ENCODE measurements around the gene TMEM37.

The TMEM37 gene

DNA sequence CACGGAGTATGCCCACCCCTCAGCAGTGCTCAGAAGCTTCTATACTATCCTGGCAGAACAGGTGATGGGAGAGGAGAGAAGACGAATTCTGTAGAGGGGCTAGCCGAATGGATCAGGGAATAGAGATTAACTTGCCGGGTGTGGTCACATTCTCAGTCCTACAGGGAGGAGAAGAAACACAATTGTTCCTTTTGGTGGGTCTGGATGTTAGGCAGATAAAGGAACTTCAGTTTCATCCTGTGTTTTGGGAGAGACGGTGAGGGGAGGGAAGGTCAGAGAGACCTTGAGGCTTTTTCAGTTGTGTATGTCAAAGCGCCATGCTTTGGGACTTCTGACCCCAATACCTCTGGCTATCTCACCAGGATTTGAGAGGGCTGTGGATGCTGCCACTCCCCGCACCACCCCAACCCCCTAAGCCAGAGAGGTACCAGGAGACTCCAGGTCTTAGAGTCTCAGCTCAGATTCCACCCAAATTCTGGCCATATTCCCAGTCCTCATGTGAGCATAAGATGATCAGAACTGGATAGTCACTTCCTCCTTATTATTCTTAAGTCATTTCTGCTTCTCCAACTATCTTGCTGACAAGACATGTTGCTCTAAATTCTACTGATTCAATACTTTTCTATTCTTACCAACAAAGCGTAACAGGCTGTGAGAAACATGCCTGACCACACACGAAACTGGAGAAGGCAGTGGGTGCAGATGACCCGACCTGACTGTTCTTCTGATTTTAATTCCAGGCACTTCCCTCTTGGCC is 2.3 kb upstream of the TMEM37 start:
- Histone ChIP-seq H3K4me3 (ENCODE audit: low read depth, low read length) (no peak overlapping the region), H3K36me3 (ENCODE audit: control insufficient read depth, insufficient read depth, low read length) (no peaks in the 10 kb centered on the region), H3K4me1 (ENCODE audit: control insufficient read depth, insufficient read depth, low read length) (peaks cover 11% of the 10 kb centered on the region), H3K9me3 (ENCODE audit: control insufficient read depth, insufficient read depth, low read length) (no peaks in the 10 kb centered on the region), H3K9ac (ENCODE audit: low read depth, low read length) (no peak overlapping the region), H3K27me3 (ENCODE audit: control insufficient read depth, insufficient read depth, low read length) (peaks cover 15% of the 10 kb centered on the region)

DNA sequence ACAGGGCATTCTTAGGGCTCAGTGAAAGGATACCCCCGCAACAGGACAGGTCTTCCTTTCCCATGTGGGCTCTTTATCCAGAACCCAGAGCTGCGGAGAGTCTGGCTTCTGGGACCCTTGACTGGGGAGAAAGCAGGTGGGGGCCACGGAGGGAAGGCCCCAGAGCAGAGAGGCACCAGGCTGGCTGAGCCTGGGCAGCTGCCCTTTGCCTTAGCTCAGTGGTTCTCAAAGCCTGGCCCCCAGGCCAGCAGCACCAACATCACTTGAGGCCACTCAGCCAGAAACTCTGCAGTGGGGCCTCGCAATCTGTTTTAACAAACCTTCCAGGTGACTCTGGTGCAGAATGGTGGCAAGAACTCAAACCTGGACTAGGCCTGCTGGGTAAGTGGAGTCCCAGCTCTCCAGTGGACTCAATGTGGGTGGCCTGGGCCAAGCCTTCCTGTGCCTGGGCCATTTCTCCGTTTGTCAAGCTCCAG is 1.6 kb upstream of the TMEM37 start:
- Histone ChIP-seq H3K27me3 (ENCODE audit: control insufficient read depth, insufficient read depth, low read length) (peaks cover 15% of the 10 kb centered on the region), H3K4me3 (ENCODE audit: low read depth, low read length) (no peak overlapping the region), H3K9me3 (ENCODE audit: control insufficient read depth, insufficient read depth, low read length) (no peaks in the 10 kb centered on the region), H3K9ac (ENCODE audit: low read depth, low read length) (no peak overlapping the region), H3K4me1 (ENCODE audit: control insufficient read depth, insufficient read depth, low read length) (peaks cover 11% of the 10 kb centered on the region), H3K36me3 (ENCODE audit: control insufficient read depth, insufficient read depth, low read length) (no peaks in the 10 kb centered on the region)

DNA sequence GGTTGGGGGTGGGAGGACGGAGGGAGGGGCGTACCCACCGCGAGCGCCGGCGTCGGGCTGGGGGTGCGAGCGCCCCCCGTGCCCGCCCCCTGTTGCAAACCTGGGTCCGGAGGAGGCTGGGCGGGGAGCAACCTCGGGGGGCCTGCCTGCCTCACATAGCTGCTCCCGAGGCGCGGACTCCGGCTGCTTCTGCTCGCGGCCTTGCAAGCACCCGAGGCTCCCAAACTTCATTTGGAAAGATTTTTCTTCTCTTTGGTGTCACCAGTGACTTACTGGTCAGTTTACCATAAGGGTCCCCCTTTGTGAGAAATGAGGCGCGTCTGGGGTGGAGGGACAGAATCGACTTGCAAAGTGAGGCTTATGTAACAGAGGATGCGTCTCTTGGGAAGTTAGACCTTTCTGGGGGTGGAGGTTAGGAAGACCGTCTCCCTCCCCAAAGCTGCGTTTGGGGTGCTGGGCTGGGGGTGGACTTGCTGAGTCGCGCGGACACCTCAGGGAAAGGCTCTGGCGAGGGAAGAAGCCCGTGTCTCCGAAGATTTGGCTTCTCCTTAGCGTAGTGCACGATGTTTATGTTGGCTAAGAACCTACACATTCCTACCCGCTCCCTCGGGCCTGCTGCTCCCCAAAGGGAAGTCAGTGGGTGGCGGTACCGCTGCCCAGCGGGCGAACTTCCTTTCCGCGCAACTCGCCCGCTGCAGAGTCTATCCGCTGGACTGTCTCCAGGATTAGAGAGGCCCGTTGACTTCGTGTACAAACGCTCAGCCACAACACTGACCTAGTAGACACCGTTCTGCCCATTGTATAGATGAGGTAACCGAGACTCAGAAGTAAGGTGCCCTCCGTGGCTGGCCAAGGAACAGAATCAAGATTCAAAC is 559 bp downstream of the TMEM37 start:
- Histone ChIP-seq H3K4me1 (ENCODE audit: control insufficient read depth, insufficient read depth, low read length) (peaks cover 11% of the 10 kb centered on the region), H3K27me3 (ENCODE audit: control insufficient read depth, insufficient read depth, low read length) (peaks cover 14% of the 10 kb centered on the region), H3K9ac (ENCODE audit: low read depth, low read length) (no peak overlapping the region), H3K4me3 (ENCODE audit: low read depth, low read length) (peak overlapping the region; percentile 77), H3K9me3 (ENCODE audit: control insufficient read depth, insufficient read depth, low read length) (no peaks in the 10 kb centered on the region), H3K36me3 (ENCODE audit: control insufficient read depth, insufficient read depth, low read length) (no peaks in the 10 kb centered on the region)

DNA sequence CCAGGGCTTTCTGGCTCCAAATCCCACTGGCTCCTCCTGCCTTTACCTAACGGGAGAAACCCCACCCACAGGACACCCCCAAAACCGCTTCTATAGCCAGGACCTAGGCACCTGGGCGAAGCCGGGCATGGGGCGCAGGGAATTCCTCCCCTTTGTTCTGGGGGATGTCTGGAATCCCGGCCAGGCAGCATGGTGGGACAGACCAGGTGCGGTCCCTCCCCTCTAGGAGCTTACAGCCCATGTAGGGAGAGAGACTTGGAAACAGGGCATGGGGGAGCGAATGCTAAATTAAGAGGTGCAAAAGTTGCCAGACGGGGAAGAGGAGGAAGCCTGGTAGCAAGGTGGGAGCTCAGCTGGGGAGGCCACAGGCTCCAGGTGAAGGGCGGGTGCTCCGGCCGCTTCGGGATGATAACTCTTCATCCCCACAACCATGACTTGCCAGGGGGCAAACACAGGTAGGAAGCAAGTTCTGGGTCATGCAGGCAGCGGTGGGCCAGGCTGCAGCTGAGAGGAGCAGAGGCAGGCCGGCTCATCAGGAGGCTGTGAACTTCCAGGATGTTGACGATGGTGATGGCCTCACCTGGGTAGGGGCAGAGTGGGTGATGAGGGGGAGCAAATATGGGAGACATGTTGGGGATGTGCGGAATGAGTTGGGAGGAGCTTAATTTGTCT is 1.3 kb downstream of the TMEM37 start:
- peaks cover 8% of the 10 kb centered on the region for H3K4me1 ChIP-seq (ENCODE audit: control insufficient read depth, insufficient read depth, low read length)
- H3K36me3 ChIP-seq (ENCODE audit: control insufficient read depth, insufficient read depth, low read length) = no peaks in the 10 kb centered on the region
- H3K27me3 ChIP-seq (ENCODE audit: control insufficient read depth, insufficient read depth, low read length) = peaks cover 12% of the 10 kb centered on the region
- no peak overlapping the region for H3K9ac ChIP-seq (ENCODE audit: low read depth, low read length)
- H3K9me3 ChIP-seq (ENCODE audit: control insufficient read depth, insufficient read depth, low read length) = no peaks in the 10 kb centered on the region
- peak overlapping the region; percentile 77 for H3K4me3 ChIP-seq (ENCODE audit: low read depth, low read length)

DNA sequence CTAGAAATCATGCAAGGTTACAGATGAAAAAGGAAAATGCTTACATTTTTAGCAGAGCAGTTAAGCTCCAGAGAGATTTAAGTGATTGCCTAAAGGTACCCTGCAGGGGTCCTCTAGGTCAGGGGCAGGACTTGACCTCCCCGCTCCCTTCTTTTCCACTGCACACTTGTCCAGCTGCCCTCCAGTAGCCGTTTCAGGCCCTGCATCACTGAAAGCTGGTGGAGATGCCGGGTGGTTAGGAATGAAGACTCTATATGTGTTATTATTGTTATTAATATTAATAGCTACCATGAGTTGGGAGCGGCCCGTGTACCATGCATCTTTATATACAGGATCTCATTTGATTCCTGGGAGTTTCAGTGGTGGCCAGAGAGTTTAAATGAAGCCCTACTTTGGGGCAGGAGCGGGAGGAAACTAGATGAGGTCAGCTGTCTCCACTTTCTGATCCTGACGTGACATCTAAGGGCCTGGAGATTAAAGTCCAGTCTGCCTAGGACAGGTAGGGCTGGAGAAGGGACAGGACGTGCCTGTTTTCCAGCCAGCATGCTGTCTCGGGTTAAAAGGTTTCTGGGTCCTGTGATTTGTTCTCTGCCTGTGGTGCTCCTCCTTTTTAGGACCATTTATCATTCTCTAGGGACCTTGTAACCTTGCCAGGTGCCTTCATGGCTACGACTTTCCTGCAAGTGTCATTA is 2.1 kb downstream of the TMEM37 start:
- H3K4me1 ChIP-seq (ENCODE audit: control insufficient read depth, insufficient read depth, low read length) = peaks cover 7% of the 10 kb centered on the region
- H3K9me3 ChIP-seq (ENCODE audit: control insufficient read depth, insufficient read depth, low read length) = no peaks in the 10 kb centered on the region
- H3K4me3 ChIP-seq (ENCODE audit: low read depth, low read length) = no peak overlapping the region
- H3K9ac ChIP-seq (ENCODE audit: low read depth, low read length) = no peak overlapping the region
- peaks cover 12% of the 10 kb centered on the region for H3K27me3 ChIP-seq (ENCODE audit: control insufficient read depth, insufficient read depth, low read length)
- no peaks in the 10 kb centered on the region for H3K36me3 ChIP-seq (ENCODE audit: control insufficient read depth, insufficient read depth, low read length)

DNA sequence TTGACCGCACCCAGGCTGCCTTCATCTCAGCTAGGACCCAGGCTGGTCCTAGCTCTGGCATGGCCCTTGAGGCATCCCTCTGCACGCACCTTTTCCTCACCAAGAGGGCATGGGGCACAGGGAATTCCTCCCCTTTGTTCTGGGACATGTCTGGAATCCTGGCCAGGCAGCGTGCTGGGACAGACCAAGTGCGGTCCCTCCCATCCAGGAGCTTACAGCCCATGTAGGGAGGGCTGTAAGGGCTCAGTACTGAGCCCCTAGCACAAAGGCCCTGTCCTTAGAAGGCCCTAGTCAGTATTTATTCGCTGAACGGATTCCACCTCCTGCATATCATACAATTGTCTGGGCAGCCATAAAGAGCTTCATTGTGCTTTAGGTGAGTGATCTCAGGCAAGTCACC is 3.0 kb downstream of the TMEM37 start:
- Histone ChIP-seq H3K27me3 (ENCODE audit: control insufficient read depth, insufficient read depth, low read length) (peaks cover 10% of the 10 kb centered on the region), H3K36me3 (ENCODE audit: control insufficient read depth, insufficient read depth, low read length) (no peaks in the 10 kb centered on the region), H3K9ac (ENCODE audit: low read depth, low read length) (no peak overlapping the region), H3K4me3 (ENCODE audit: low read depth, low read length) (no peak overlapping the region), H3K4me1 (ENCODE audit: control insufficient read depth, insufficient read depth, low read length) (peaks cover 7% of the 10 kb centered on the region), H3K9me3 (ENCODE audit: control insufficient read depth, insufficient read depth, low read length) (no peaks in the 10 kb centered on the region)

DNA sequence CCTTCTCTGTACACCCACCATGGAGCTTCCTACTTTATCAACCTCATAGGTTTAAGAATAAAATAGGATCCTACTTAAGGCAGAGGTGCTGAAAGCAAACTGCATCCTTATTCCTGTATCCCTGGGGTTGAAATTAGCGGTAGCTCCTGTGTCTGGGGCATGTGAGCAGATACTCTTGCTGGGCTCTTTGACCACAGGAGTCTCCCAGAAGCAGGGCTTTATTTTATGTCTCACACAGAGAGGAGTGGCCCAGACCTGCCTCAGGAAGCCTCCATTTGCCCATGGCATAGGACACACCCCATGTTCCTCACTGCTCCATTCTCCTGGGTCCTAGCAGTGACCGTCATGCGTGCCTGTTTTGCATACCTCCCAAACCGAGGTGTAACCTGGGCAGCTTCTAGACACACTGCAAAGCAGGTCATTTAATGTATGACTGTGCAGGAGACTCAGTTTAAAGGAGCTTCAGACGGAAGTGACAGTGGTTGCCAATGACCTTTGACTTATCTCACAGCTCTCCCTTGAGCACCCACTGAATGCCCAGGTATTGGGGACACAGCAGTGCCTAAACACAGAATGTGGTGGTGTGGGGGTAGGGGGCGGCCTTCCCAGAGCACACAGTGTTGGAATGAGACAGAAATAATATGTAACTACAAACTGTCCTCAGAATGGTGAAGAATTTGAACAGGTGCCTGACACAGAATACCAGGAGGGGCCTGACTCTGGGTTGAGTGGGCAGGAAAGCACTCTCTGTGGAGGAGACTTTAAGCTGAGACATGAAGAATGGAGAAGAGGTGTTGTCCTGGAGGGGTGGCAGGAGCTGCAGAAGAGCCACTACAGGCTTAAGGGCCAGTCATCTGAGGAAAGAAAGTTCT is 3.7 kb downstream of the TMEM37 start:
- Histone ChIP-seq H3K9me3 (ENCODE audit: control insufficient read depth, insufficient read depth, low read length) (no peaks in the 10 kb centered on the region), H3K4me1 (ENCODE audit: control insufficient read depth, insufficient read depth, low read length) (peaks cover 5% of the 10 kb centered on the region), H3K27me3 (ENCODE audit: control insufficient read depth, insufficient read depth, low read length) (peaks cover 7% of the 10 kb centered on the region), H3K9ac (ENCODE audit: low read depth, low read length) (no peak overlapping the region), H3K4me3 (ENCODE audit: low read depth, low read length) (no peak overlapping the region), H3K36me3 (ENCODE audit: control insufficient read depth, insufficient read depth, low read length) (no peaks in the 10 kb centered on the region)

DNA sequence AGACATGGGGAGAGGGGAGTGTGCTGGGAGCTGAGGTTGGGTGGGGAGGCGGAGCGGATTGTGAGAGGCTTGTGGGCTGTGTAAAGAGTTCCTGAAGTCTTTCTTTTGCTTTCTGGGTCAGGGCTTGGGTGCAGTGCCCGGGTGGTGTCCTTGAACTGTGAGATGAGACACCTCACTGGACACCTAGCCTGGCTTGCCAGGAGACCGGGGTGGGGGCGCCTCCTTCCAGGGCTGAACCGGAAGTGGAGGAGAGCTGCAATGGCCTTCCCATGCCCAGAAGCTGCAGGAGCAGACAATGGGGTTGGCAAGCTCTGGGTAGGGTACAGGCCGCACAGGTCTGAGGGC is 4.3 kb downstream of the TMEM37 start:
- Histone ChIP-seq H3K4me1 (ENCODE audit: control insufficient read depth, insufficient read depth, low read length) (peaks cover 3% of the 10 kb centered on the region), H3K9me3 (ENCODE audit: control insufficient read depth, insufficient read depth, low read length) (no peaks in the 10 kb centered on the region), H3K4me3 (ENCODE audit: low read depth, low read length) (no peak overlapping the region), H3K36me3 (ENCODE audit: control insufficient read depth, insufficient read depth, low read length) (no peaks in the 10 kb centered on the region), H3K27me3 (ENCODE audit: control insufficient read depth, insufficient read depth, low read length) (peaks cover 7% of the 10 kb centered on the region), H3K9ac (ENCODE audit: low read depth, low read length) (no peak overlapping the region)

DNA sequence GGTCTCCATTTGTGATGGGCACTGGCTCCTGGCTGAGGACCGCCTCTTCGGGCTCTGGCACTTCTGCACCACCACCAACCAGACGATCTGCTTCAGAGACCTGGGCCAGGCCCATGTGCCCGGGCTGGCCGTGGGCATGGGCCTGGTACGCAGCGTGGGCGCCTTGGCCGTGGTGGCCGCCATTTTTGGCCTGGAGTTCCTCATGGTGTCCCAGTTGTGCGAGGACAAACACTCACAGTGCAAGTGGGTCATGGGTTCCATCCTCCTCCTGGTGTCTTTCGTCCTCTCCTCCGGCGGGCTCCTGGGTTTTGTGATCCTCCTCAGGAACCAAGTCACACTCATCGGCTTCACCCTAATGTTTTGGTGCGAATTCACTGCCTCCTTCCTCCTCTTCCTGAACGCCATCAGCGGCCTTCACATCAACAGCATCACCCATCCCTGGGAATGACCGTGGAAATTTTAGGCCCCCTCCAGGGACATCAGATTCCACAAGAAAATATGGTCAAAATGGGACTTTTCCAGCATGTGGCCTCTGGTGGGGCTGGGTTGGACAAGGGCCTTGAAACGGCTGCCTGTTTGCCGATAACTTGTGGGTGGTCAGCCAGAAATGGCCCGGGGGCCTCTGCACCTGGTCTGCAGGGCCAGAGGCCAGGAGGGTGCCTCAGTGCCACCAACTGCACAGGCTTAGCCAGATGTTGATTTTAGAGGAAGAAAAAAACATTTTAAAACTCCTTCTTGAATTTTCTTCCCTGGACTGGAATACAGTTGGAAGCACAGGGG is 5.5 kb downstream of the TMEM37 start:
- Histone ChIP-seq H3K9me3 (ENCODE audit: control insufficient read depth, insufficient read depth, low read length) (no peaks in the 10 kb centered on the region), H3K4me3 (ENCODE audit: low read depth, low read length) (no peak overlapping the region), H3K4me1 (ENCODE audit: control insufficient read depth, insufficient read depth, low read length) (peaks cover 3% of the 10 kb centered on the region), H3K9ac (ENCODE audit: low read depth, low read length) (no peak overlapping the region), H3K27me3 (ENCODE audit: control insufficient read depth, insufficient read depth, low read length) (peaks cover 6% of the 10 kb centered on the region), H3K36me3 (ENCODE audit: control insufficient read depth, insufficient read depth, low read length) (no peaks in the 10 kb centered on the region)

DNA sequence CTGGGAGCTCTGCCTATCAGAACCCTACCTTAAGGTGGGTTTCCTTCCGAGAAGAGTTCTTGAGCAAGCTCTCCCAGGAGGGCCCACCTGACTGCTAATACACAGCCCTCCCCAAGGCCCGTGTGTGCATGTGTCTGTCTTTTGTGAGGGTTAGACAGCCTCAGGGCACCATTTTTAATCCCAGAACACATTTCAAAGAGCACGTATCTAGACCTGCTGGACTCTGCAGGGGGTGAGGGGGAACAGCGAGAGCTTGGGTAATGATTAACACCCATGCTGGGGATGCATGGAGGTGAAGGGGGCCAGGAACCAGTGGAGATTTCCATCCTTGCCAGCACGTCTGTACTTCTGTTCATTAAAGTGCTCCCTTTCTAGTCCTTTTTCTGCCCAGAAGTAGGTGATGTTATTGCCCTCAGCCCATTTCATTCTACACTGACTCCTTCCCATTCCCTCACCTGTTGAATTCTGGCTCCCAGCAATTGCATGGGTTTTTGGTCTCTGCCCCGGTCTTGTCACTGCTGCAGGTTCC is 6.5 kb downstream of the TMEM37 start:
- Histone ChIP-seq H3K9me3 (ENCODE audit: control insufficient read depth, insufficient read depth, low read length) (no peaks in the 10 kb centered on the region), H3K36me3 (ENCODE audit: control insufficient read depth, insufficient read depth, low read length) (no peaks in the 10 kb centered on the region), H3K27me3 (ENCODE audit: control insufficient read depth, insufficient read depth, low read length) (no peaks in the 10 kb centered on the region), H3K9ac (ENCODE audit: low read depth, low read length) (no peak overlapping the region), H3K4me3 (ENCODE audit: low read depth, low read length) (no peak overlapping the region), H3K4me1 (ENCODE audit: control insufficient read depth, insufficient read depth, low read length) (no peaks in the 10 kb centered on the region)
